Right hindlimb (tissue), 1 donor: ENCODE results near the gene FAM53B.
A peak's percentile ranks its signal among the peaks of the same experiment; 100 is the strongest.

Experiments used
- DNase-seq: peaks from one replicate; pipeline ENCODE4 v3.0.0-alpha.2; 2018

The FAM53B gene

DNA sequence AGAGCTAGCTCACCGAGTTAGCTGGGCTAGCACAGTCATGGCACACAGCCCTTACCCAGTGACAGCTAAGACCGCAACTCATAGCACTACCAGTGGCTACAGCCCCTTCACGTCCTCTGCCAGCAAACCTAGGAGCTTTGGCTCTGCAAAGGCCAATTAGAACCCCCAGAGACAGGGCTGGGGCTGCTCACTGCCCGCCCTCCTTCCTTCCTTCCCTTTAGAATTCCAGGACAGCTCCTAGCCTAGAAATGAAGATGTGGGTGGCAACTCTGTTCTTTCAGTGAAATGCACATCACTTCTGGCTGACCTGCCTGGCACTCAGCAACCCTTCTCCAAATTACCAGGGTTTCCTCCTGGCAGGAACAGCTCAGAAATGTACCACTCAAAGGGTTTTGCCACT is 99.9 kb downstream of the FAM53B start:
- no peak for DNase-seq

DNA sequence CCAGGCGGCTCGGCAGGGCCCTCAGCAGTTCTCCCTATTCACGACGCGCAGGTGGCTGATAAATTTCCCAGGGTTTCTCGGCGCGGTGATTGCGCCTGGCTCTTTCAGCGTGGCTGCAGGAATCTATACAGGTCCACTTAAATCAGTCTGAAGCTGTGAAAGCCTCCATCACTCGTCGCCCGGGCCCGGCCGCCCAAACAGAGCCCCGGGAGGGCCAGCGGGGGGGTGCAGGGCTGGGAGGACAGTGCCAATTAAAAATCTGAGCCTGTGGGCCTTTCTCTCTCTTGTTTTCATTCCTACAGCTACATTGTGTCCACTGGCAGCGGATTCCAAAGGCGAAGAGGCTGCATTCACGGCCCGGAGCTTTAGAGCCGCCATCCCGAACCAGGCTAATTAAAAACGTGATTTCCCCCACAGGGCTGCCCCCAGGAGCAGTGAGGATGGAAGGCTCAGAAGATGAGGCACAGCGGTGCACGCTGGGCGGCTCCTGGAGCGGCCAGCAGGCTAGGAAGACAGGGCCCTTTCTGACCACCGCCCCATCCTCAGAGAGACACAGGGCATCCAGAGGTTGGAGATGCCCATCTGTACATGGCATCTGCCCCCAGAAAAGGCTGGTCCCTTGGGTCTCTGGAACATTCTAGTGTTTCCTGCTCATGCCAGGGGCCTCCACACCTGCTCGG is 100.7 kb downstream of the FAM53B start:
- DNase-seq: no peak

DNA sequence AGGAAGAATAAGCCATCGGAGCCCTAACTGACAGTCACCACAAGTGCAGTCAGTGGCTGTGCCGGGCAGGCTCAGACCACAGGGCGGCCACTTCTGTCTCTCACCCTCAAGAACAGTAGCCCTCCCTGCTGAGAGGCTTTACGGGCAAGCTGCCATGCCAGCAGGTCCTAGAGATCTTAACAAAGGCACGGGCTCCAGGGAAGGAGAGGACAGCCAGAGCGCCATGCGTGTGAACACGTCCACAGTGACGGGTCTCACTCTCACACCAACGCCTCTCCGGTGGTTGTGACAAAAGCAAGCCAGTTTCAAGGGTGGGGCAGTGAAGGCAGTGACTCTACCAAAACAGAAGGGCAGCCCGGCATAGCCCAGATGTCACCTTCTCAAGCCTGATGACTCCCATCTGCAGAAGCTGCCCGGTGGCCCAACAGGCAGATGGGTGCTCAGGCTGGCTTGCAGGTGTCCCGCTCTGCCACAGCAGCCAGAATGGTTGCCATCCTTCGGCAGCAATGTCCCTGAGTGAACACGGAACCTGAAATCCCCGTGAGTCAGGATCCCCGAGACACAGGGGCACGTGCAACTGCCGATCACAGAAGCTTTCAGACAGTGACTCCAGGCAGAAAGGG is 102.0 kb downstream of the FAM53B start:
- no peak for DNase-seq

DNA sequence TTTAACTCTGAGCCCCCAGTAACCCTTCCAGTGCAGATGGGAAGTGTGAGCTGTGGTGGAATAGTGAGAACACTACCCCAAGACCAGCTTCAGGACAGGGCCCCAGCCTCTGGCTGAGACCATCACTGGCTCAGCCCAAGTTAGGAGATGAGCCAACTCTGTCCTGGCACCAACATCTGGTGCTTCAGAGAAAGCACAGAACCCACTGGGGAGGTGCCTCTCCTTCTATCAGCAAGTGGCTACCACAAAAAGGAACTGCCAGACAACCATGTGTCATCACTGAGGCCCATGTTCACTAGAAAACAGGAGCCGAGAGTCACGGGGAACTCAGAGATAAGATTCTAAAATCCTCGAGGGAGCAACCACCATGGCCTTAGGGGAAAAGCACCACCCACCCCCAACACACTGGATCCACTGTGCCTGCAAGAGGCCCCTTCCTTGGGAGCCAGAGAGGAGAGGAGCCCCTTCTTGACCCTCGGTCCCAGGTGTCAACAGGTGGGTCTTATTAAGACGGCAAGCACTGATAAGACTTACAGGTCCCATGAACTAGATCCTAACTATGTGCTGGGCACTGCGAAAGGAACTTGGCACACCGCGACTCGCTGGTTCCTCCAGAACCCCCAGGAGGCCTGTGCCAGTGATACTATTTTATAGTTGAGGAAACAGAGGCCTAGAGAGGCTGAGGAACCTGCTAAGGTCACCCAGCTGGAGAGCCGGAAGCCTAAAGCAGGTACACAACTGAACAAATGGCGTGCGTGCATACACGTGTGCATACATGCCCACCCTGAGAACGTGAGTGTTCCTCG is 102.7 kb downstream of the FAM53B start:
- DNase-seq: peak; percentile 62

DNA sequence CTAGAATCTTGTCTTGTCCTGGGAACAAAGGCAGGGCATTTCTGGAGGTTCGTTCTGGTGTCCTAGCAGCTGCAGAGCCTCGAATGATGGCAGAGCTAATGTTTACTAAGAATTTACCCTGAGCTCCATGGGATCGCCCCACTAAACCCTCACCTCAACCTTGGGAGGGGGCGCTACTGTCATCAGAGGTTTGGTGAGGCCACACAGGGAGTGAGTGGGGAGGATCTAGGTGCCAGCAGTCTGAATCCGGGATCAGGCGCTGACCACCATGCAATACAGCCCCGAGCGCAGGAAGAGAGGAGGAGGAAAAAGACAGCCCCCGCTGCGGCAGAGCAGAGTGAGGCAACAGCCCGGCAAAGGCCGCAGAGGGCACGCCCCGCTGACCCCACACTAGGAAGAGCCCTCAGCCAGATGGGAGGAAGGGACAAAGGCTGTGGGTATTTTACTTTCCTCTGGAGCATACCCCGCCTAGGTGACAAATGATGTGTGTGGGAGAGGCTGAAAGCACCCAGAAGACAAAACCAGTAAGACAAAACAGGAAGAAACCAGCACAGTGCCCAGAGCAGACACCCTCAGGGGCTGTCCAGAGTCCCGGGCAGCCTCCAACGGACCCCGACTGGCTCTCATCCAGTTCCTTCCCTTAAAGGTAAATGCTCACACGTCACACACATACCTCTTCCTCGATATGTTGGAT is 103.5 kb downstream of the FAM53B start:
- DNase-seq: no peak

GRCh38 chr10:124640056-124640455 is 104.1 kb downstream of the FAM53B start:
- DNase-seq: no peak

DNA sequence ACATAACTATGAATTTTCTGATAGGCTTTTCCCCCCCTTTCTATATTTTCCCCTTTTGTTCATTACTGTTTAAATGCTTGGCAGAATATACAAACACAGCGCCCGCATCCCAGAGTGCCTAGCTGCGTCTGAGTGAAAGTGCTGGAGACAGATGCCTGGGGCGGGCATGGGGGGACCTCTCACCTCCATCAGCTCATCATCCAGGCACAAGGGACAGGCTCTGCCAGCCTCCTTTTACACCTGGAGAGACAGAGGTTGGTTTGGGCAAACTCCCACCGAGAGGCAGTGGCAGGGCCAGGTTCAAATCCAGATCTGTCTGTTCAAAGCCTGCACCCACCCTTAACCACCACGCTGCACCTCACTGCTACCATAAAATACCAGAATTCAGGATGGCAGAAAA is 104.5 kb downstream of the FAM53B start:
- no peak for DNase-seq

DNA sequence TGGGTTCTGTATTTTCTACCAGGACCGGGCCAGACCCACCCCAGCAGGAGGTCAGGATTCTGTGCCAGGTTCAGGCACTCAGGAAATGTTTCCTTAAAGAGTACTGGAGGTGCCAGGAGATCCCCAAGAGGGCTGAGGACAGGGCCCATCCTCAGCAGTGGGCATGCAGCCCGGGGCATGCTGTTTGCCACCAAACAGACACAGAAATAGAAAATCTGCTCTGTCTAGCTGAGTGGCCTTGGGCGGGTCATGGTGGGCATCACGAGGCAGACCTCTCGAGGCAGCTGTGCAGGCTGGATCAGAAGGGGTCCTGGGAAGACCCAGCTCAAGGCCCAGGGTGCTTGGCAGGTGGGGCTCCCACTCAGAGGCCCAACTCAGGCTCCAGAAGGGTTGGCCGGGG is 105.0 kb downstream of the FAM53B start:
- DNase-seq: no peak

GRCh38 chr10:124637746-124638145 is 106.4 kb downstream of the FAM53B start:
- no peak for DNase-seq

- no peak for DNase-seq
Measured at GRCh38 chr10:124637091-124637700, 107.0 kb downstream of the FAM53B start.

DNA sequence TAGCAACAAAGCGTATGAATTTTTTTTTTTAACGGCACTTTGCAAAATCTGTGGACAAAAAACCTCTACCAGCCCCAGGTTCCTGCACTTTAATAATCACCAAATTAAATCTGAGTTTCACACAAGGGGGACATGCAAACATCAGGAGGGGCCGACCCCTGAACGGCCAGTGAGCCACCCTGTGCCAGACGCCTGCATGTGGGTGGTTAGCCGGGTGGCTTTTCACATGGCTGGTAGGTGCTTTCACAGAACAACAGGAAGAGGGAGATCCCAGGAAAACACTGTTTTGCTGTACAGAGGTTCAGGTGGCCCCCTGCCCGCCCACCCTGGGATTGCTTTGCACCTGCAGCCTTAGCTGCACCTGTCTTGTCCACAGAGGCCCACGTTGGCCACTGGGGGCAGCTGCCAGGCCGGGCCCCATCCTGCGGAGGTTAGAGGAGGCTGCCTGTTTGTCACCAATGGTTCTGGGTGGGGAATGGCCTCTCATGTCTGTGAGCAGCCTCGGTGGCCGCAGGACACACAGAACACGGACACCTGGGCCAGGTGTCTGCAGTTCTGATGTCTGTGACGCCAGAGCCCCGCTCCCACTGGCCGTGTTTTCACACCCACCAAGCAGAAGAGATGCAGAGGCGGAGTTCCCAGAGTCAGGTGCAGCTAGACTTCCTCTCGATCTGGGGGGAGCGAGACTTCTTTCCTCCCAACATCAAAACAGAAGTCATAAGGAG is 107.7 kb downstream of the FAM53B start:
- DNase-seq: no peak

DNA sequence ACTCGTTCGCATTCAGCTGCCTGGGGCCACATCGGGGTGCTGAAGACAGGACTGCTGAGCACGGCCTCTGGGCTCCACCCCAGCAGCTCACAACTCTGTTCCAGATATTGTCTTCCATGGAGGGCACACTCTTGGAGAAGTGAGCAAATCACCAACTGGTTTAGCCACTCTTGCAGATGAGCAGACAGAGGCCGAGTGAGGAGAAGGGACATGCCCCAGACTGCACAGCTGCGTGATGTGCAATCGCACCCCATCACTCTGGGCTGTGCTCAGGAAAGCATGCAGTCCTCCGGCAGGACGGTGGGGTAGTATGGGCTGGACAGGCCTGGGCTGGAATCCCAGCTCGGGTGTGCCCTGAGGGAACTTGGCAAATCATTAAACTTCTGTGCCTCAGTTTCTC is 111.6 kb downstream of the FAM53B start:
- no peak for DNase-seq

GRCh38 chr10:124632064-124632531 is 112.1 kb downstream of the FAM53B start:
- DNase-seq: no peak

GRCh38 chr10:124630551-124630950 is 113.6 kb downstream of the FAM53B start:
- no peak for DNase-seq

DNA sequence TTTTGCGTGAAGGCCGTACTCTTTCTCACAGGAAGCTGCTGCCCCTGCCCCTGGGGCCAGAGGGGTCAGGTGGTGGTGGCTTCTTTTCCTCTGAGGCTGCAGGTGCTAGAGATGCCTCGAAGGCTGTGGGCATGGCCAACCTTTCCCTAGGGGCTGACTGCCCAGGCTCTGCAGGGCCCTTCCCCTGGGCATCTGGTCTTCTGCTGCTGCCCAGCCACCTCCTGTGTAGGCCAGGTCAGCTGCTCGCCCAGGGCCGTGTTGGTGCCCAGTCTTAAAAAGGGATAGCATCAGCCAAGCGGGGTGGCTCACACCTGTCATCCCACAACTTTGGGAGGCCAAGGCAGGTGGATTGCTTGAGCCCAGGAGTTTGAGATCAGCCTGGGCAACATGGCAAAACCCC is 114.3 kb downstream of the FAM53B start:
- DNase-seq: no peak

DNA sequence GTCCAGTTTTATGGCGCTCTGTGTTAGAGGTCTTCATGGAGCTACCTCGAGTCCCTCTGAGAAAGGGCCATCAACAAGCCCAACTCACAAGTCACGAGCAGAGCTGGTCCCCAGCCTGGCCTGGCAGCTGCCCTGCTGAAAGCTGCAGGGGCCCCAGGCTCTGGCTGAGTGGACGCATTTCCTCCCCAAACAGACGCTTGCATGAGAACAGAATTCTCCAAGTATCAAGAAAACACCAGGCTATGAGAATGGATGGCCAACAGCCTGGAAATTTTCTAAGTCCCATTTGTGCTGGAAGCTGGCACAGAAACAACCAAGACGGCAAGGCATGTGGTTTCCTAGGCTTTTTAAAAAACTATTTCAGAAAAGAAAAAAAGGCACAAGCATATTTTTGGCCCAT is 114.8 kb downstream of the FAM53B start:
- no peak for DNase-seq

GRCh38 chr10:124628676-124629021 is 115.5 kb downstream of the FAM53B start:
- DNase-seq: no peak

DNA sequence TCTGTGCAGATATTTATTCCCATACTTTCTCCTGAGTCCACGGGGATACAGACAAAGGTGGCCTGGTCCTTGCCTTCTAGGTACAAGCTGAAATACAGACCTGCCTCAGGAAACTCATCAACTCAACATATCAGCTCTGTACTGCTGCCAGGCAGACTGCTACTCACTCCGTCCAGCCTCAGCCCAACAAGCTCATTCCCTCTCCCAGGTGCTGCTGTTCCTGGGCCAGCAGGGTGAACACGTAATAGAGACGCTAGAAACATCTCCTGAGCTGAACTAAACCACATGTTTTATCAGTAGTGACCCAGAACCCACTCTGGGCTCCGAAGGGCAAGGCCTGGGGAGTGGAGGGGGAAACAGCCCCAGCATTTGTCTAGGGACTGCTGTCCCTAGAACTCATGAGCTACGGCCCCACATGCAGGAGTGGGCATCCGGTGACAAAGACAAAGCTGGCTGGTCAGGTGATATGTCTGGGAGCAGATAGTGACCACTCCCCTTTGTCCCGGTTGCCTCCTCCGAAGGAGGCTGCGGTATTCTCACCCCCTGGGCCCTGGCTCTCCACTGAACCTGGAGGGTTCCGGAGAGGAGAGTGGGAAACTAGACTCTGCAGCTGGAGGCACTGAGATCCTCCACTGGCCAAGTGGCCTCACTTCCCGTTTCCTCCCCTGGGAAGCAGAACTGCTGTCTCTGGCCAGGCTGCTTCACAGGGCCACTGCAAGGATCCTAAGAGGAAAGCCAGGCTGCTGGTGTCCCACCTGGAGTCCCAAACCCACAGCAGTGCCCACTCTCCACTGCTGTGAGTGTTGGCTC is 116.1 kb downstream of the FAM53B start:
- peak; percentile 58 for DNase-seq

GRCh38 chr10:124626759-124627380 is 117.3 kb downstream of the FAM53B start:
- DNase-seq: peak; percentile 55

DNA sequence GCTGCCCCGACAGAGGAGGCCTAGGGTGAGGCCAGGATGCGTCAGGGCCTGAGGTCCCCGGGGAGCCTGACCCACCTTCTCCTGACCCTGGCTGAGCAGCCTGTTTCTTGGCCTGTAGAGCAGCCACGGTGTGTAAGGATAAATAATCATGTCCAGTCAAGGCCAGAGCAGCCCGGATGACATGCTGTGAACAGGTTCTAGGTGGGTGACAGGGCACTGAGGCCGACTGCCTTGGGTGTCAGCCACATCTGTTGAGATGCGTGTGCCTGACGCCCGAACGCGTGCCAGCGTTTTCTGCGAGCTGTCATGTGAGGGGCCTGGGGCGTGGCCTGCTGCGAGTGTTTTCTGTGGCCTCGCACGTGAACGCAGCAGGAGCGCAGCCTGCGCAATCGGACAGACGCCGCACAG is 118.3 kb downstream of the FAM53B start:
- no peak for DNase-seq

GRCh38 chr10:124624895-124625294 is 119.3 kb downstream of the FAM53B start:
- DNase-seq: no peak
